Lung (tissue), 12 donors: ENCODE measurements around the gene SARDH. TPM values are rescaled to one million over a fixed set of nuclear protein-coding genes. Genes with fewer than 3 reads are reported as not detected.

Experiments
- ATAC-seq: fragments of 200-7000 bp; cut with Tn5 transposase; one replicate; pipeline ENCODE4 v1.9.1; 2020; ENCODE audit warnings: moderate number of reproducible peaks; ENCODE audit not compliant: insufficient read depth, low FRiP score
- DNase-seq, 3 donors: peaks; one replicate each; pipeline ENCODE4 v3.0.0-alpha.2; 2013 to 2017
- H3K27ac ChIP-seq, 2 donors: one replicate each; pipeline ENCODE4 v1.5.1; 2013; ENCODE audit warnings: mild to moderate bottlenecking in 2 of 2, moderate library complexity in 2 of 2, control low read depth in 1 of 2, inconsistent platforms in 1 of 2, low read depth in 1 of 2, low read length in 1 of 2
- H3K27me3 ChIP-seq, 3 donors: one replicate each; pipeline ENCODE4 v1.5.1; 2013; ENCODE audit warnings: low read length in 2 of 3; ENCODE audit not compliant: control insufficient read depth in 3 of 3, insufficient read depth in 3 of 3
- H3K36me3 ChIP-seq, 4 donors: one replicate each; pipeline ENCODE4 v1.5.1; 2013; ENCODE audit warnings: low read length in 4 of 4, mild to moderate bottlenecking in 1 of 4, moderate library complexity in 1 of 4; ENCODE audit not compliant: control insufficient read depth in 4 of 4, insufficient read depth in 4 of 4
- H3K4me1 ChIP-seq, 5 donors: one replicate each; pipeline ENCODE4 v1.5.1; 2013; ENCODE audit warnings: low read length in 5 of 5, mild to moderate bottlenecking in 2 of 5, moderate library complexity in 1 of 5; ENCODE audit not compliant: control insufficient read depth in 5 of 5, insufficient read depth in 5 of 5
- H3K4me3 ChIP-seq: one replicate; pipeline ENCODE4 v1.5.1; 2013; ENCODE audit warnings: mild to moderate bottlenecking, control low read depth, moderate library complexity
- H3K9ac ChIP-seq, 2 donors: one replicate each; pipeline ENCODE4 v1.5.1; 2013; ENCODE audit warnings: low read length in 2 of 2, control low read depth in 1 of 2; ENCODE audit not compliant: insufficient read depth in 1 of 2
- H3K9me3 ChIP-seq, 4 donors: one replicate each; pipeline ENCODE4 v1.5.1; 2013; ENCODE audit warnings: low read length in 3 of 4, mild to moderate bottlenecking in 1 of 4, moderate library complexity in 1 of 4; ENCODE audit not compliant: control insufficient read depth in 4 of 4, insufficient read depth in 3 of 4
- CTCF ChIP-seq: IDR thresholded peaks from 2 replicates; pipeline ENCODE4 v1.5.1; 2012; ENCODE audit warnings: mild to moderate bottlenecking; ENCODE audit errors: control extremely low read depth, extremely low read depth
- WGBS, 2 donors: extraction: QIAGEN DNeasy Blood & Tissue Kit; methylation state at CpG; one replicate each; pipeline ENCODE4 v1.1.7; 2013; 5-methylcytosine and 5-hydroxymethylcytosine counted together
- polyA plus RNA-seq, 2 donors: library from polyadenylated mRNA; stranded (reverse); fragments of 200-250 nt; gene quantifications; one replicate each; pipeline ENCODE4 v1.2.1, GENCODE V29; 2013
- total RNA-seq, 2 donors: library from RNA; depleted of rRNA in 1 of 2; stranded (reverse); fragments of >200 nt in 1 of 2; gene quantifications; one replicate each; pipeline ENCODE4 v1.2.1, GENCODE V29; 2014 to 2021
- donor health status: control.
- donor health status: control.
- donor health status: Bipolar disorder and iron deficiency.
- donor health status: healthy.
- donor health status: DM: yes; HTN: yes; CAD: no.

The SARDH gene
- total and polyA plus RNA-seq, 4 donors, result 1.8 to 8.4 (median 4.7) TPM

DNA sequence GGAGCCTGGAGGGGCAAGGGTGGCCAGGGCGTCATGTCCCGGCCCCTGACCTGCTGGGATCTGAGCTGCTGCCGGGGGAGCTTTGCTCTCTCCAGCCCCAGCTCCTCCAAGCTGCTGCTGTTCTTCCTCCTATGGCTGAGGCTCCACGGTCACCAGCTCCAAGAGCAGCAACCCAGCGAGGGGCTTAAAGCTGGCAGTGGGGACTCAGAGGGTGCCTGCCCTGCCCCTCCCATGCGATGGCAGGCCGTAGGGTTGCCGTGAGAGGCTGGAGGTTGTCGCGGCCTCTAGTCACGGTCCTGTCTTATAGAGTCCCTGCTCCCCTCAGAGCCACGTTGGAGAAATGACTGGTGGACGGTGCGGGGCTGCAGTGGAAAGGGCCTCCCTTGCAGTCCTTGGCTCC, 82.5 kb downstream of the SARDH start:
- WGBS, 2 donors, result 57 to 65% methylated on average over 14 of the region's 14 CpGs
- Histone ChIP-seq H3K4me3 (no peak overlapping the region), H3K9me3 (no peaks in the 10 kb centered on the region), H3K27me3 (peaks cover 0 to 37% (median 9%) of the 10 kb centered on the region in 3 donors), H3K27ac (no peak overlapping the region), H3K36me3 (no peaks in the 10 kb centered on the region), H3K9ac (no peak overlapping the region), H3K4me1 (peaks cover 0 to 14% (median 5%) of the 10 kb centered on the region in 5 donors)
- TF ChIP-seq CTCF, result no peak
- ATAC-seq (no peak), DNase-seq (no peak)

- H3K9ac ChIP-seq, result no peak overlapping the region
- H3K36me3 ChIP-seq, result no peaks in the 10 kb centered on the region
- no peak for TF ChIP-seq CTCF
- no peak overlapping the region for H3K27ac ChIP-seq
- ATAC-seq (no peak), DNase-seq (no peak)
- 57 to 61% methylated on average over 38 of the region's 38 CpGs for WGBS, 2 donors
- peaks cover 0 to 37% (median 9%) of the 10 kb centered on the region in 3 donors for H3K27me3 ChIP-seq
- no peaks in the 10 kb centered on the region for H3K9me3 ChIP-seq
- no peak overlapping the region for H3K4me3 ChIP-seq
- H3K4me1 ChIP-seq, result peaks cover 0 to 14% (median 5%) of the 10 kb centered on the region in 5 donors
Observed at GRCh38 chr9:133654736-133655657, 83.2 kb downstream of the SARDH start.

DNA sequence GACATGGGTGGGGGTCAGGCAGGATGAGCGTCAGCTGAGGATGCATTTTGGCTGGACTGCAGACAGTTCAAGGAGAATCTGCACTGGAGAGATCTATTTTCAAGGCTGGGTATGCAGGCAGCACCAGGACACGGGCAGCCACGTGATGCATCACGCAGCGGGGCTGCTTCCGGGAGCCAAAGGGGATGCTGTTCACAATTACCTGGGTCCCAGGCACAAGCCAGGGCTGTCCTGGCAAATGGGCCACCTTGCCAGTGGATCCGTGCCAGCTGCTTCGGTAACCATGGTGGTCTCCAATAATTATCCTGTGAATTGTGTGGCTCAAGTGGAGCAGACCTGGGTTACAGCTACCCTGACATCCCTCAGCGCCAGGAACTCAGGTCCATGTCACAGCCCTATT, 84.5 kb downstream of the SARDH start:
- H3K9me3 ChIP-seq, result no peaks in the 10 kb centered on the region
- H3K27me3 ChIP-seq, result peaks cover 0 to 37% (median 9%) of the 10 kb centered on the region in 3 donors
- 74 to 77% methylated on average over 9 of the region's 9 CpGs for WGBS, 2 donors
- no peak overlapping the region for H3K27ac ChIP-seq
- no peak for TF ChIP-seq CTCF
- DNase-seq (no peak), ATAC-seq (no peak)
- peaks cover 0 to 5% (median 4%) of the 10 kb centered on the region in 5 donors for H3K4me1 ChIP-seq
- no peak overlapping the region for H3K9ac ChIP-seq
- no peaks in the 10 kb centered on the region for H3K36me3 ChIP-seq
- H3K4me3 ChIP-seq, result no peak overlapping the region
